Activated CD8-positive, alpha-beta memory T cell treated with anti-CD3 and anti-CD28 coated beads for 1 hour (primary cell): ENCODE results near the gene RGSL1.
"Not testable (repeated sequence)": the region's sequence is repeated elsewhere in the genome, so short reads cannot be mapped to it uniquely, and the experiment has no call there.

Source experiments
- DNase-seq, 2 donors: peaks; one replicate each; pipeline ENCODE4 v3.0.0-alpha.2; 2020; ENCODE audit warnings: low read depth in 1 of 2; ENCODE audit errors: extremely low read depth in 1 of 2

Gene RGSL1

DNA sequence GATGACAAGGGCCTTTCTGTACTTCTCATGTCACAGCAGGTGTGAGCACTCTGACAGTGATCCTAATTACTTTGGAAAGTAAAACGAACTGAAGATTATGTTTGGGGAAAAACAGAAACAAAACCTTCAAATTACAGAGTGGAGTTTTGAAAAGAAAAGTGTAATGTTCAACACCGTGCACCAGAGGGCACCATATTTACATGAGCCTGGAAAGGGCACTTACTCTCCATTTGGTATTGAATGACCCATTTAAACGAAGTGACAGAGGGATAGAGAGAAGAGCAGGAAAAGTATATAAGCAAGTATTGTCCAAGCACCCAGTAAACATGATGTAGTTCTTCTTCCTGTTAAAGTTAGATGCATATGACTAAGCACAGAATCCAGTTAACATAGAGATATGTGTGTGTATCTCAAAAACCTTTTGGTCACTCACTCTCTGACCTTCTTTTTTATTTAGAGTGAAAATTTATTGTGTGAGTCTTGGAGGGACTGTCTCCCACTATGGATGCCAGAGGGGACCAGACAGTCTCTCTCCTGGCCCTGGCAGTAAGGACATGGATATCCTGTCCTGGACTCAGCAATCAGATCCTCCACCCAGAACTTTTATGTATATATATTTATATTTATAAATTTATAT is 3.8 kb upstream of the RGSL1 start:
- DNase-seq: no peak

GRCh38 chr1:182447124-182447523 is 2.8 kb upstream of the RGSL1 start:
- DNase-seq: not testable (repeated sequence)

DNA sequence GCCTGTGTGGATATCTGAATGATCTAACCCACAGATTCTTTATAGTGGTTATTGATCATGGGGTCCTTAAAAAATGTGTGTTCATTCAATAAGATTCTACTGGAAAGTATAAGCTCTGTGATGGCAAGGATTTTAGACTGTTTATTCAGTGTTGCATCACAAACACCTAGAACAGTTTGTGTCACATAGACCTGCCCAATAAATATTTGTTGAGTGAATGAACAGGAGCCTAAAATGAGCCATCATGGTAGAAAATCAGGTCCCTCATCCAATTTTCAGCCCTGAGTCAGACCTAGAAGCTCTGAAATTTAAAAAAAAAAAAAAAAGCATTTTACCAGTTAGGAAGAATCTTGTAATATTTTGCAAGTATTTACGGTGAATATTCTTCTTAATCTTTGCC is 2.3 kb upstream of the RGSL1 start:
- DNase-seq: no peak

DNA sequence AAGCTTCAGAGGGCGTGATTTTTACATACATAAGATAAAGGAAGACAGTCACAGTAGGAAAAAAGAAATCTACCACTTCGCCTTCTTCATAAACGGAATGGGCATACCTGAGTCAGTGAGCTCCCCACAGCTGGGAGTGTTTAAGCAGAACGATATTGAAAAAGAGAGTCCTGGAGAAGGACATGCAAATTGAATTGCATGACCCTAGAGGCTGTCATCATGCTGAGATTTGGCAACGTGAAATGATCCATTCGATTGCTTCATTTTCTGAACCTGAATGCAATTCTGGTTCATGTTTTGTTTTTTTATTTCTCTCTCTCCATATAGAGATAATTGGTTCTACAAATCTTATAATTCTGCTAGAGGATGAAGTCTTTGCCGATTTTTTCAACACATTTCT is 3.7 kb downstream of the RGSL1 start:
- no peak for DNase-seq

- DNase-seq: no peak
Observed at GRCh38 chr1:182457844-182458243, 7.9 kb downstream of the RGSL1 start.

GRCh38 chr1:182459949-182460348 is 10.0 kb downstream of the RGSL1 start:
- DNase-seq: no peak

- no peak for DNase-seq
Observed at GRCh38 chr1:182460550-182460951, 10.6 kb downstream of the RGSL1 start.

GRCh38 chr1:182473556-182473955 is 23.6 kb downstream of the RGSL1 start:
- DNase-seq: no peak

- DNase-seq: no peak
Observed at GRCh38 chr1:182476625-182477024, 26.7 kb downstream of the RGSL1 start.

- DNase-seq: no peak
Observed at GRCh38 chr1:182478238-182478637, 28.3 kb downstream of the RGSL1 start.

DNA sequence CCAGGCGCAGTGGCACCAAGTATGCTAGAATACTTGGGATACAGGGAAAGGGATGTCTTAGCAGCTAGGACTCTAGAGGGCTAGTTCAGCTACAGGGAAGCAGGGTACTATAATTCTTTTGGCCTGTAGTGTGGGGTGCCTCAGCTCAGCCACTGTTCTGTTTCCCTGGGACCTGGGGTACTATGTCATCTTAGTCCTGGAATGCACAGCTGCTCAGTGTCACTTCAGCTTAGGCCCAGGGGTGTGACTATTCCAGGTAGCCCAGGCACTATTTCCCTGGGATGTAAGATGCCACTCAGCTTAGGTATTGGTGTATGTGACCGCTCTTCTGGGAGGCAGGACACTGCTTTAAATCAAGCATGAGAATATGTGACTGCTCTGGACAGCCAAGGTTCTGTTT is 34.1 kb downstream of the RGSL1 start:
- DNase-seq: no peak

DNA sequence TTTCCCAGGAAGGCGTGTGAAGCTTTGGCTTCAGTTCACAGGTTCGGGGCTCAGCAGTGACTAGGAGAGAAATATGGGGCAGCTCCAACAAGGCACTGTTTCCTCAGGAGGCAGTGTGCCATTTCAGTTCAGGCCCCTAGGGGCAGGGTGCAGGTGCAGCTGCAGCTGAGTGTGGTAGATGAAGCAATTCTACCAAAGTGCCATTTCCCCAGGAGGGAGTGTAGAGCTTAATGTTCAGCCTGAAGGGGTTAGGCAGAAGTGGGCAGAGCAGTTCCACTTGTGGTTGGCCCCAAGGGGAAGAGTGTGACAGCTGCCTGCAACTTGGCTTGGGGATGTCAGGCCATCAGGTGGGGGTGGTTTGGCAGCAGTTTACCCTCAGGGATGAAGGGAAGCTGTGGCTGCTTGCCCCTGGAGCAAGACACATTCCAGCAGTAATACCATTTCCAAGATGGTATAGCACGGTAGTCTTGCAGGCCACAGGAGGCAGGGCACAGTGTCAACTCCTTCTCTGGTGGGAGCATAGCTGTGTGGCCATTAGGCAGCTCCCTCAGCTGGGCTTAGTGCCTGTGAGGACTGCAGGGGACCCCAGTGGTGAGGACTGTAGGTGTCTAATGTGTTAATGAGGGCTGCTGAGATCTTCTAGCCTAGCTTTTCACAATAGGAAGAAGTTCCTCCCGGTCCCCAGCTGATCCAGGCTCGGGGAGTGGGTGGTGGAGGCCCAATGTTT is 34.7 kb downstream of the RGSL1 start:
- DNase-seq: no peak

DNA sequence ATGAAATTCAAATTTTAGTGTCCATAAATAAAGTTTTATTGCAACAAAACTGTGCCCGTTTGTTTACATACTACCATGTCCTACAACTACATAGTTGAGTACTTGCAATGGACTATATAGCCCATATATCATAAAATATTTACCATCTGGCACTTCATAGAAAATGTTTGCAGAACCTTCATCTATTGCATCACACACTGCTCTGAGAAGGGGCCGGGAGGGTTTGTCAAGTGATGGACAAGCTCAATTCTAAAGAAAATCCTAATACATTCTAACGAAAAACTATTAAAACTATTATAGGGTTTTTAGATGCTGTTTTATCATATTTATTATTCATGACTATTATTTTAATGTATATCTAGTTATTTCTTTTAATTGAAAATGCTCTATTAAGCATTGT is 35.9 kb downstream of the RGSL1 start:
- no peak for DNase-seq

DNA sequence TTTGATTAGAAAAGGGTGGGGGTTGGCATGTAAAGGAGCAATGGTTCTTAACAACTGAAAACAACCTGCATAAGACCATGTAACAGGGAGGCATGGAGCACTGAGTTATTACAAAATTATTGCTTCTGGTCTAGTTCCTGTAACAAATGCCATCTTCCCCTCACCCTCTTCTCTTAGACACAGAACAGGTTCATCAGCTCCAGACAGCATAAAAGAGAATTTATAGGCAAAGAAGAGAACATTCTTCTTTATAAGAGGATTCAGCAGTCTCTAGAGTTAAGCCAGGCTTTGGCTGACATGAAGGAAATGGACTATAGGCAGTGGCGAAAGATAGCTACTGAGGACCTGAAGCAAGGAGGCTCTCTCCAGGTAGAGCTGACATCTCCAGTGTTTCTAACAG is 38.9 kb downstream of the RGSL1 start:
- no peak for DNase-seq

GRCh38 chr1:182493063-182493462 is 43.1 kb downstream of the RGSL1 start:
- no peak for DNase-seq

- DNase-seq: no peak
Observed at GRCh38 chr1:182495002-182495401, 45.1 kb downstream of the RGSL1 start.

DNA sequence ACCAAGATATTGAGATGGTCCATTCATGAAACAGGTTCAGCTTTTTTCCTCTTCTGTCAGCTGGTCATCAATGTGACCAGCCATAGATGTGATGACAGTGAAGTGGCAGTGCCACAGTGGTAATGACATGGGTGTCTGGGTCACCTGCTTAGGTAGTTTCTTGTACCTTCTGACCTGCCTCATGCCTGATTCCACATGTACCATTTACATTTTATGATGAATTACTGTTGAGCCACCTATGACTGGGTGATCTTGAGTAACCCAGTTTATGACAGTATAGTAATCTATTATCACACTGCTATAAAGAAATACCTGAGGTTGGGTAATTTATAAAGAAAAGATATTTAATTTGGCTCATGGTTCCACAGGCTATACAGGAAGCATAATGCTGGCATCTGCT is 45.7 kb downstream of the RGSL1 start:
- DNase-seq: no peak

GRCh38 chr1:182507685-182508084 is 57.7 kb downstream of the RGSL1 start:
- no peak for DNase-seq

DNA sequence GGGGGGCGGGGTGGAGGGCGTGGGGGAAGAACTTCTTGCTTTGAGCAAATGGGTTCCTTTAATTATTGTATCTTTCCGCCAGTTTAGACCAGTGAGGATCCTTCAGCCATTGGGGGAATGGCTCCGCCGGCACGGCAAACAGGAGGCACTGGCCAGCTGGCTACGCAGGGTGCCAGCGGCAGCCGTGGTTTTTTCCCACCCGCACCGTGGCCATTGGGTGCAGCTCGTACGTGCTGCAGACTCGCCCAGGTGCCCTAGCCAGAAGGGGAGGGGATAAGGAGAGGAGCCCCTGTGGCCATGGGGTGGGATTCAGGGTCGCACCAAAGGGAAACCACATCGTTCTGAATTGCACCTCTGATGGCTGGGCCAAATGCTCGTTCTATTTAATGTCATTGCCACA is 65.6 kb downstream of the RGSL1 start:
- no peak for DNase-seq

GRCh38 chr1:182520736-182521135 is 70.8 kb downstream of the RGSL1 start:
- no peak for DNase-seq

- no peak for DNase-seq
Observed at GRCh38 chr1:182525342-182525741, 75.4 kb downstream of the RGSL1 start.

GRCh38 chr1:182527680-182528079 is 77.7 kb downstream of the RGSL1 start:
- no peak for DNase-seq

- DNase-seq: not testable (repeated sequence)
Observed at GRCh38 chr1:182528206-182528605, 78.3 kb downstream of the RGSL1 start.
